Lung microvascular endothelial cell (primary cell): ENCODE results near the gene REXO1. TPM values are rescaled to one million over a fixed set of nuclear protein-coding genes. Genes with fewer than 3 reads are reported as not detected.
A peak's percentile ranks its signal among the peaks of the same experiment; 100 is the strongest.
"Not testable (repeated sequence)": the region's sequence is repeated elsewhere in the genome, so short reads cannot be mapped to it uniquely, and the experiment has no call there.

ENCODE experiments used
- DNase-seq, 2 donors: peaks; one replicate each; pipeline versions ENCODE4 v3.0.0 to v3.0.0-alpha.2; 2010; ENCODE audit warnings: low read depth in 2 of 2
- total RNA-seq: library from RNA; depleted of rRNA; stranded (reverse); fragments of >200 nt; gene quantifications from 2 replicates; pipeline ENCODE4 v1.2.1, GENCODE V29; 2014

REXO1 gene, protein sequence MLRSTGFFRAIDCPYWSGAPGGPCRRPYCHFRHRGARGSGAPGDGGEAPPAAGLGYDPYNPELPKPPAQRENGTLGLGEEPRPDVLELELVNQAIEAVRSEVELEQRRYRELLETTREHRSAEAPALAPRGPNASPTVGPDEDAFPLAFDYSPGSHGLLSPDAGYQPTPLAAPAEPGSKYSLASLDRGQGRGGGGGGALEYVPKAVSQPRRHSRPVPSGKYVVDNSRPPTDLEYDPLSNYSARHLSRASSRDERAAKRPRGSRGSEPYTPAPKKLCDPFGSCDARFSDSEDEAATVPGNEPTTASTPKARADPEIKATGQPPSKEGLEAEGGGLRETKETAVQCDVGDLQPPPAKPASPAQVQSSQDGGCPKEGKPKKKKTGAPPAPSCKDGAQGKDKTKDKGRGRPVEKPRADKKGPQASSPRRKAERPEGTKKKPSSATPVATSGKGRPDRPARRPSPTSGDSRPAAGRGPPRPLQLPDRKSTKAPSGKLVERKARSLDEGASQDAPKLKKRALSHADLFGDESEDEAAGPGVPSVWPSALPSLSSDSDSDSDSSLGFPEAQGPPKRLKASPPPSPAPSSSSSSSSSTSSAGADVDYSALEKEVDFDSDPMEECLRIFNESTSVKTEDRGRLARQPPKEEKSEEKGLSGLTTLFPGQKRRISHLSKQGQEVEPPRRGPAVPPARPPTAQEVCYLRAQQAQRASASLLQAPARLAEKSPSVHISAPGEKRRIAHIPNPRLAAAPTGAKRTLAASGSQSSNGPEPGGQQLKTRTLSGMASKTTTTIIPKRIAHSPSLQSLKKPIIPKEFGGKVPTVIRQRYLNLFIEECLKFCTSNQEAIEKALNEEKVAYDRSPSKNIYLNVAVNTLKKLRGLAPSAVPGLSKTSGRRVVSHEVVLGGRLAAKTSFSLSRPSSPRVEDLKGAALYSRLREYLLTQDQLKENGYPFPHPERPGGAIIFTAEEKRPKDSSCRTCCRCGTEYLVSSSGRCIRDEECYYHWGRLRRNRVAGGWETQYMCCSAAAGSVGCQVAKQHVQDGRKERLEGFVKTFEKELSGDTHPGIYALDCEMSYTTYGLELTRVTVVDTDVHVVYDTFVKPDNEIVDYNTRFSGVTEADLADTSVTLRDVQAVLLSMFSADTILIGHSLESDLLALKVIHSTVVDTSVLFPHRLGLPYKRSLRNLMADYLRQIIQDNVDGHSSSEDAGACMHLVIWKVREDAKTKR
- 4.4 and 6.9 TPM in 2 replicates for total RNA-seq

DNA sequence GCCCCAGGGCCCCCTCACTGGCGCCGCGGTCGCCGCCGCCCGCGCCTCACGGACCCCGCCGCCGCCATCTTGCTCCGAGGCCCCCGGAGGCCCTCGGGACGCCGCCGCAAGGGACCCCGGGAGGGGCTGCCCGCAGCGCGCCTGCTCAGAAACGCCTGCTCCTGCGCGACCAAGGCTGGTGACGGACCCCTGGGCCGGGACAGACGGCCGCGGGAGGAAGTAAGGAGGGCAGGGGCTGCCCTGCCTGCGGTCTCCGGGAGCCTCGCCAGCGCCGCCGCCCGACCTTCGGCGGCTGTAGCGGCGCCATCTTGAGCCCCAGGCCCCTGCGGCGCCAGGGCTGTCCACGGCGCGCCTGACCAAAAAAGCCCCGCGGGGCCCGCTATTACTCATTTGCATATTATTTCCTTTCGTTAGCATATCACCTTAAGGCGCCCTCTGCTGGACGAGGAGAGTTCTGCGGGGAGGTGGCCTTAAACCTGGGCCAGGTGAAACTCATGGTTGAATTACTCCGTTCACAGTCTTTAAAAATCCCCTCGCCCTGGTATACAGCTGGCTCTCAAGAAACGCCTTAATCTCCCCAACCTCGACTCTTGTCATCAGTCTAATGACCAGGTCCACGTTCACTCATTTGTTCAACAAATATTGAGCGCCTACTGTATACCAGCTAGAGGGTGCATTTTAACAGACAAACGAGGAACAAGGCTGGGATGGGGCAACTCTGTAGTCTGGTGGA is at the start of gene REXO1:
TSS of gene REXO1 (minus strand) at position 85 of the 733 bp plus-strand sequence. CDS start 125 bp downstream, outside the sequence.
- DNase-seq = peak; percentile 93 to 96

DNA sequence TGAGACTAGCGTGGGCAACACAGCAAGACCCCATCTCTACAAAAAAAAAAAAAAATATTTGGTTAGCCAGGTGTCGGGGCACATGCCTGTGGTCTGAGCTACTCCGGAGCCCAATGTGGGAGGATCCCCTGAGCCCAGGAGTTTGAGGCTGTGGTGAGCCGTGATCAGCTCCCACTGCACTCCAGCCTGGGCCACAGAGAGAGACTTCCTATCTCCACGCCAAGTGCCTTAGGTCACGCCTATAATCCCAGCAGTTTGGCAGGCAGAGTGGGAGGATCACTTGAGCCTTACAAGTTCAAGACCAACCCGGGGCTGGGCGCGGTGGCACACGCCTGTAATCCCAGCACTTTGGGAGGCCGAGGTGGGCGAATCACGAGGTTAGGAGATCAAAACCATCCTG is 48.2 kb upstream of the REXO1 start:
- DNase-seq = no peak

DNA sequence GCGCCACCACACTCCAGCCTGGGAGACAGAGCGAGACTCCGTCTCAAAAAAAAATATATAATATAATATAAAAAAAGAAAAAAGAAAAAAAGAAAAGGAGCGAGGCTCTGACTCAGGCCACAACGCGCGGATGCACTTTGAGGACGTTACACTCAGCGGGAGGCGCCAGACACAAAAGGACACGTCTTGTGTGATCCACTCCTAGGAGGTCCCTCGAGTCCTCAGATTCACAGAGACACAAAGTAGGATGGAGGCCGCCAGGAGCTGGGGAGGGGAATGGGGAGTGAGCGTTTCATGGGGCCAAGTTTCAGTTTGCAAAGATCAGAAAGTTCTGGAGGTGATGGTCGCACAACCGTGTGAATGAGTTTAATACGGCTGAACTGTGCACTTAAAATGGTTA is 45.5 kb upstream of the REXO1 start:
- DNase-seq = no peak

GRCh38 chr19:1889907-1890306 is 41.6 kb upstream of the REXO1 start:
- no peak for DNase-seq

DNA sequence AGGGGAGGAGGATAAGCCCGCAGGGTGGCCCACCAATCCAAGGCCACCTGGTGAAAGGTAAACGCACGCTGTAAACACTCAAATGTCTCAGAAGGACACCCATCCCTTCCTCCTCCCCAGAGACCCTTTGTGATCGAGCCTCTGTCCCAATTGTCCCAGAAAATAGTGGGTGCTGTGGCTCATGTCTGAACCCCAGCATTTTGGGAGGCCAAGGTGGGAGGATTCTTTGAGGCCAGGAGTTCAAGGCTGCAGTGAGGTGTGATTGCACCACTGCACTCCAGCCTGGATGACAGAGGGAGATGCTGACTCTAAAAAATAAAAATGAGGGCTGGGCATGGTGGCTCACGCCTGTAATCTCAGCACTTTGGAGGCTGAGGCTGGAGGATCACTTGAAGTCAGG is 40.1 kb upstream of the REXO1 start:
- DNase-seq = no peak

DNA sequence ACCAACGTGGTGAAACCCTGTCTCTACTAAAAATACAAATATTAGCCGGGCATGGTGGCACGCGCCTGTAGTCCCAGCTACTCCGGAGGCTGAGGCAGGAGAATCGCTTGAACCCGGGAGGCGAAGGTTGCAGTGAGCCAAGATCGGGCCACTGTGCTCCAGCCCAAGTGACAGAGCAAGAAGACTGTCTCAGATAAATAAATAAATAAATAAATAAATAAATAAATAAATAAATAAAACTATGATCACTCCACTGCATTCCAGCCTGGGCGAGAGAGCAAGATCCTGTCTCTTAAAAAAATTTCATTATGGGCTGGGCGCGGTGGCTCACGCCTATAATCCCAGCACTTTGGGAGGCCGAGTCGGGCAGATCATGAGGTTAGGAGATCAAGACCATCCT is 38.1 kb upstream of the REXO1 start:
- DNase-seq = not testable (repeated sequence)

GRCh38 chr19:1885398-1886119 is 37.3 kb upstream of the REXO1 start, which contains the start of gene ABHD17A:
Gene ABHD17A (minus strand): TSS chr19:1885496. CDS start chr19:1881566, 3,930 bp downstream.
- peak; percentile 94 to 96 for DNase-seq

DNA sequence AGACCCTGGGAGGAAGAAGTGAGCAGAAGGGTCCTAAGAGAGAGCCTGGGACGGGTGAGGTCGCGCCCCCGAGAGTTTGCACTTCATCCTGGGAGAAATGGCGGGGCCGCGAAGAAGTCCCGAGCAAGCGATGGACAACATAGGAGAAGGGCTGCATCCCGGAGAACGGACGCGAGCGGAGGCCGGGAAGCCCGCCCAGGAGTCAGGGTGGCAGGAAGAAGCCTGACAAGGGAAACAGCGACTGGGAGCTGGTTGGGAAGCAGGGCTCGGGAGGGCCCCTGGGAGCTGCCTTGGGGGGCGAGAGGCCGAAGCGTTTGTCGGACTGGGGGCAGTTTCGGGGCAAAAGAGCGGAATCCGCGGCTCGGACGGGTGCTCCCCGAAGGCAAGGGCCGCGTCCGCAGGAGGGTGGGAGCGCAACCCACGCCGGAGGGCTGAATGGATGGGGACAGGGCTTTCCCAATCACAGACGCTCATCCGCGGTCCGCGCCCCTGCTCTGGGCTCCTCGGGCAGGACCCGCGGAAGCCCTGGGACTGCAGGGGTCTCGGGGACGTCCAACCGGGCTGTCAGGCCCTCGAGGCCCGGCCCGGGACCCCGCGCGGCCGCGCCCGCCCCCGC is 36.5 kb upstream of the REXO1 start:
- DNase-seq = no peak

DNA sequence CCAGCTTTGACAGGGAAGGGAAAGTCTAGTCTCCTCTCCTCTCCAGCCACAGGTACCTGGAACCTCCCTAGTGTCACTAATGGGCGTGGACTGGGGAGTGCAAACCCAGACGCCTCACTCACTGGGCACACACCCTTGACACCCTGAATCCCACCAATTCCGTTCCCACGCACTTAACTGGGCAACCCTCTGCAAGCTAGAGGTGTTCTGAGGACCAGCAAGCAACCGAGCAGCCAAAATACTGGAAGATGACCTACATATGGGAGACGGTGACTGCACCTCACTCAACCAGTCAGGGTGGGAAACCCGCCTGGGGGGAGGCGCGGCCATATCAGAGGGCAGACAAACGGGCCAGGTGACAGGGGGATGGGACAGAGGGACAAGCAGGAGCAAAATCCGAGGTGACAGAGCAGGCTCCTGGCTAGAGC is 36.0 kb upstream of the REXO1 start:
- no peak for DNase-seq

DNA sequence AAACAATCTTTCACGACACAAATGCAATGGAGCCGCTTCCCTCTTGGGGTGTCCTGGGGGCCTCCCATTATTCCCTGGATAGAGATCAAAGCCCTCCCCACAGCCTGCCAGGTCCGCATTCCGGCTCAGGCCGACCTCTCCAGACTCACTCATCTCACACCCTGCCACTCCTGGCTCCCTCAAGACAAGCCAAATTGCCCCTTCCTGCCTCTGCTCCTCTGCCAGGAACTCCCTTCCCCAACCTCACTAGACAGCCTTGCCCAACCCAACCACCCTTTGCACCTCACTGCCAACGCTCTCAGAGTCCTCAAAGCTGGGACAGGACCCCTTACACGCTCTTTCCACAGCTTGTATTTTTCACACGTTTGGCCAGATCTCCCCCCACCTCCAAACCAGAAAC is 35.5 kb upstream of the REXO1 start:
- no peak for DNase-seq

GRCh38 chr19:1882786-1883692 is 34.8 kb upstream of the REXO1 start:
- no peak for DNase-seq

GRCh38 chr19:1882089-1882785 is 34.0 kb upstream of the REXO1 start:
- peak in 1 of 2 donors; percentile 68 for DNase-seq

DNA sequence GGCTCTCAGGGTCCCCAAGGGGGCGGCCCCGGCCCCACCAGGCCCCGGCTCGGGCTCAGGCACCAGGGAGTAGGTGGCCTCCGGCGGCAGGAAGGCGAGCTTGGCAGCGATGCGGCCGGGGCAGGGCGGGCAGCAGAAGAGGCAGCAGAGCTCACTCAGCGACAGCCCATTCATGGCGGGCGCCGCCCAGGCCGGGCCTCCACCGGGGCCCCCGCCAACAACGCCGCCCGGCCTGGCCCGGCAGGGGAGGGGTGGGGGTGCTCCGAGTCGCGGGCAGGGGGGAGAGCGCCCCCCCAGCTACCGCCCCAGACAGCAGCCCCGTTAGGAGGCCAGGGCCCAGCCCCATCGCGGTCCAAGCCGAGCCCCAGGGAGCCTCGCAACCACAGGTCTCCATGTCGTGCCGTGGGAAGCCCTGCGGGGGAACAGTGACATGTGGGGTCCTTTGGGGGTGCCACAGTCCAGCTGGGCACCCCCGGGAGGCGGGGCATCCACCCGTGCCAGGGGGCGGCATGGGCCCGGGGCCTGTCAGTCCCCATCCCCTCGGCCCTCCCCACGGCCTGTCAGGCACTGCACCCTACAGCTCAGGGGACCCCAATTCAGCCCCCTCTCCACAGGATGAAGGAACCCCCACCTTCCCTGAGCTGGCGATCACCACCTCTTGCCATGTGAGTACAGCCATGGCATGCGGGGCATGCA is 33.3 kb upstream of the REXO1 start:
- not testable (repeated sequence) for DNase-seq

- DNase-seq = no peak
These were observed 32.5 kb upstream of the REXO1 start for GRCh38 chr19:1880611-1881392.

- DNase-seq = not testable (repeated sequence)
These were observed 31.7 kb upstream of the REXO1 start for GRCh38 chr19:1879982-1880381.

DNA sequence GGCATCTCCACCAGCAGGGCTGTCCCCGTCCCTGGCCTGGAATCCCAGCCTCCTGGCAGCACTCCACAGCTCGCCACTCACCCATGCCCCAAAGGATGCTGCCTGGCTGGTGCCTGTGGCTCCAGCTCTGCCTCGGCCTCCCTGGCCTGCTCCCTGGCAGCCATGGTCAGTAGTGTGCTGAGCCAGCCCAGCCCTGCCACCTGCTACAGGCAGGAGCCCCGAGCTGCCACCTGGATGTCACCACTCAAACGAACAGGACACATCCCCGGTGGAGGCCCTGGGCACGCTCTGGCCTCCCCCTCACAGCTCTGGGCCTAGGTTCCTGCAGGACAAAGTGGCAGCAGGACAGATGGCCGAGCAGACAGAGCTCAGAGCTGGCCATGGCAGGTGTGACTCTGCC is 30.3 kb upstream of the REXO1 start:
- not testable (repeated sequence) for DNase-seq

DNA sequence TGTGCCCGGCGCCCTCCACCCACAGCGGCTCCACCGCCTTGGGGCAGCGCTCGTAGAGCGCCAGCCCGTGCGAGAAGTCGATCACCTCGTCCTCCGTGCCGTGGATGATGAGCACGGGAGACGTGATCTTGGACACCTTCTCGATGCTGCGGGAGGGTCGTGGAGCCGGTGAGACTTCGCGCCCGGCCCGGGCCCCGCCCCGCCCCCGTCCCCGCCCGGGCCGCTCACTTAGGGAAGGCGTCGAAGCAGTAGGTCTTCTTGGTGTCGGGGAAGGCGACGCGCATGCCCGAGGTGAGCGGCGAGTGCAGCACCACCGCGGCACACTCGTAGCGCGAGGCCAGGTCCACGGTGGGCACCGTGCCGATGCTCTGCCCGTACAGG is 29.0 kb upstream of the REXO1 start:
- not testable (repeated sequence) for DNase-seq
